GM12865 (cell line): ENCODE data around the gene C1GALT1.

ENCODE experiments used
- DNase-seq: peaks from one replicate; pipeline ENCODE4 v3.0.0; 2010; ENCODE audit warnings: low read depth
- H3K4me3 ChIP-seq: 2 replicates; pipeline ENCODE4 v1.5.1; 2011; ENCODE audit warnings: mild to moderate bottlenecking, low read depth, low read length, control low read depth
- TF ChIP-seq, protein P1 (sequence below): IDR thresholded peaks from 2 replicates; pipeline ENCODE4 v1.5.1; 2011; ENCODE audit warnings: low read length, control low read depth, low read depth, inconsistent platforms; ENCODE audit not compliant: insufficient read depth; ENCODE audit errors: missing control alignments

C1GALT1 gene

DNA sequence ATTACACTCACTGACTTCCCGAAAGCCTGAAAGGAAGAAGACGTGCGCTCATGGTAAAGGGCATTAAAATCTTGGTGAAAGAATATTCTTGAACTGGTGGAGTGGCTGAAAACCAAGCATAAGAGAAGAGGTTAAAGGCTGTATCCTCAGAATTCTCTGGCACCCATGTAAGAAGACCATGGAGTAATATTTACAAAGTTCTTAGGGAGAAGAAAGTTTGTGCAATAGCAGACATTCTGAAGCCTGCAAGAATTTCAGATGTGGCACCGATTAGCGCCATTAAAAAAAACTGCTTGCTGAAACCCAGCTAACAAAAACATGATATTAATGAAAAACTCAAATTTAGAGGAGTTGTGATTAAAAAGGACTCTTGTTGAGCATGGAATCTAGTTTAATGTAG, 44.1 kb downstream of the C1GALT1 start:
- DNase-seq: no peak
- H3K4me3 ChIP-seq: no peak overlapping the region
- TF ChIP-seq, protein P1, sequence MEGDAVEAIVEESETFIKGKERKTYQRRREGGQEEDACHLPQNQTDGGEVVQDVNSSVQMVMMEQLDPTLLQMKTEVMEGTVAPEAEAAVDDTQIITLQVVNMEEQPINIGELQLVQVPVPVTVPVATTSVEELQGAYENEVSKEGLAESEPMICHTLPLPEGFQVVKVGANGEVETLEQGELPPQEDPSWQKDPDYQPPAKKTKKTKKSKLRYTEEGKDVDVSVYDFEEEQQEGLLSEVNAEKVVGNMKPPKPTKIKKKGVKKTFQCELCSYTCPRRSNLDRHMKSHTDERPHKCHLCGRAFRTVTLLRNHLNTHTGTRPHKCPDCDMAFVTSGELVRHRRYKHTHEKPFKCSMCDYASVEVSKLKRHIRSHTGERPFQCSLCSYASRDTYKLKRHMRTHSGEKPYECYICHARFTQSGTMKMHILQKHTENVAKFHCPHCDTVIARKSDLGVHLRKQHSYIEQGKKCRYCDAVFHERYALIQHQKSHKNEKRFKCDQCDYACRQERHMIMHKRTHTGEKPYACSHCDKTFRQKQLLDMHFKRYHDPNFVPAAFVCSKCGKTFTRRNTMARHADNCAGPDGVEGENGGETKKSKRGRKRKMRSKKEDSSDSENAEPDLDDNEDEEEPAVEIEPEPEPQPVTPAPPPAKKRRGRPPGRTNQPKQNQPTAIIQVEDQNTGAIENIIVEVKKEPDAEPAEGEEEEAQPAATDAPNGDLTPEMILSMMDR: no peak

DNA sequence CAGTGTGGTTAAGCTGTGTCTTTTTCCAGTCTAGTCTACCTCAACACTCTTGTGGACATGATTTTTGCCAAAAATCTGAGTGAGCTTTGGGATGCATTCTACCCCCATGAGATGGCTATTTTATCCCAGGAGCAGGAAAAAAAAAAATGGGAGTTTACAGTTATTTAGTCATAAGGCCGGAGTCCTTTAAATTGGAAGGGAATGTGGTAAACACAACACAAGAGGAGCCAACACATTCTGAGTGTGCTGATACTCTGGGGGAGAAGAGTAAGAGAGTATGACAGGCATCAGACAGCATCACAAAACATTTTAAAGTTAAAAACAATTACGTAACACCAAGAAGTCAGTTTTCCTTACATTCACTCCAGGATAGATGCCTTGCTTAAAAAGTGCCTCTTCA, 46.1 kb downstream of the C1GALT1 start:
- no peak for DNase-seq
- TF ChIP-seq, protein P1: no peak
- H3K4me3 ChIP-seq: no peak overlapping the region

DNA sequence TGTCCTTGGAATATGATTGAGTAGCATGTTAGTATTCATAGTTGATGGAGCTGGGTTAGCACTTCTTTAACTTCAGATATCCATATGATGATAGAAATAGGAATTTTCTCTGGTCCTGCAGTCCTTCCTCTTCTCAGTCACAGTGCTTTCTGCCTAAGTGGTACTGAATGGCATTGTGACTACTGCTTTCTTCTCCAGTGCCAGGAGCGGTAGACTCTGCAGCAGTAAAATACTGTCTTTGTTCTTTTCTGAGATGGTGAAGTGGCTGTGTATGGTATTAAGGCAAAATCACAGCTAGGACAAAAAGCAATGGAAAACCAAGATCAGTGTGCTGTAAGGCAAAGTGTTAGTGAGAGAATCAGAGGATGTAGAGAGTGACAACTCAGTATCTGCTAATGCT, 46.6 kb downstream of the C1GALT1 start:
- no peak overlapping the region for H3K4me3 ChIP-seq
- TF ChIP-seq, protein P1: no peak
- DNase-seq: no peak

DNA sequence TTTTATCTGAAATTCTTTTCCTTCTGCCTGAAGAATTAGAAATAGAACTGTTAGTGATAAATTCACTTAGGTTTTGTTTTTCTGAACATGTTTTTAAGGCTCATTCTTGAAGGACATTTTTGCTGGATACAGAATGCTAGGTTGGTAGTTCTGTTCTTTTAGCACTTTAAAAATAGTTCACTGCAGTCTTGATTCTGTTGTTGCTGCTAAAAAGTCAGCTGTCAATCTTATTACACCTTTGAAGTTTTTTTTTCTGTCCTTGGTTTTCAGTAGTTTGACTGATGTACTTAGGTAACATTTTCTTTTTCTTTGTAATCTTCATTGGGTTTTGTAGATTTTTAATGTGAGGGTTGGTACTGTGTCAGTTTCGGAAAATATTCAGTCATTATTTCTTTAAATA, 48.7 kb downstream of the C1GALT1 start:
- TF ChIP-seq, protein P1: no peak
- no peak for DNase-seq
- H3K4me3 ChIP-seq: no peak overlapping the region

DNA sequence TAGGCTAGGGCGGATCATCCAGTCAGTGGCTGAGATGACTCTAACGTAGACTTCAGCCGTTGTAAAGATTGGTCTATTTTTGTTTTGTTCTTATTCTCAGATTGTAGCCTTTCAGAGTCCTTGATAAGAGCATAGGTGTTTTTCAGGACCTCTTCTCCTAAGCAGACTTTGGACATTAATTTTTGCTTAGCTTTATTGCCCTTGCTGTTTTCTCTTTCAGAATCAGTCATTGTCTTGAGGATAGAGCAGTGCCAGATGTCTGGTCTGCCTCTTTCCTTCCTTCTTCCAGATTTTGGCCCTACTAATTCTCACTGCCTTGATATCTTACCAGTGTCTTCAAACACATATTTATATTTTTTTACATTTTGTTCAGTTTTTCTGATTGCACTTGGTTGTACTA, 49.5 kb downstream of the C1GALT1 start:
- TF ChIP-seq, protein P1: no peak
- no peak overlapping the region; the same call in 1 of the 2 replicates for H3K4me3 ChIP-seq
- peak; percentile 35 for DNase-seq

DNA sequence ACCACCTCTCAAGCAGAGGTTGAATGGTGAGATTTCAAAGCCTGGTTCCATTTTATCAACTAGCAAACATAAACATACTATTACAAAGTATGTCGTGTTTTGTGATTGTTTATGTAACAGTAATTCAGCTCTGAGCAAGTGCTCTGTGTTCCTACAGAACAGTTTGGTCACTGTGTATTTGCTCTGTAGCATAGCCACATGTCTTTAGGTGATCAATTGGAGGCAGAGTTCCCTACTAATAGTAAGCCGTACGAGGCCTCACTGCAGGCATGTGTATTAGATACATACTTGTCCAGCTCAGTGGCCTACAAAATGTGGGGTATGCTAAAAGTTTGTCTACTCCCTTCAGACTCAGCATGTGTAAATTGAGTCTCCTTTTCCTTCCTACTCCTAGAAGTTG, 53.0 kb downstream of the C1GALT1 start:
- TF ChIP-seq, protein P1: no peak
- H3K4me3 ChIP-seq: no peak overlapping the region
- DNase-seq: no peak

DNA sequence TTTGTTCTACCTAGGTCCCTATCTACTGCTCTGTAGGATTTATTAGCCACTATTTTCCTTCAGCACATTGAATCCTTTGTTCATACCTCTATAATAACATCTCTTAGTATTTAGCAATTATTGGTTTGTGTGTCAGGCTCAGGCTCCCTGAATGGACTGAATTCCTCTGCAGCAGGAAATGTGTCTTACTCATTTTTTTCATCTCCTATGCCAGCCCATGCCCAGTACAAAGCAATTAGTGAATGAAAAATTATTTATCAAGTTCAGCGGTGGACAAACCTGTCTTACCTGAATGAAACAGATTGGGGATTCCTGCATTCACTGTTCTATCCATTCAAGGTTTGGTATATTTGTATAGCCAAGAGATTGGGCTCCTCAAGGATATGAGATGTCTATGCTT, 53.7 kb downstream of the C1GALT1 start:
- no peak for DNase-seq
- TF ChIP-seq, protein P1: no peak
- H3K4me3 ChIP-seq: no peak overlapping the region
